Cardiac atrium fibroblast (primary cell): ENCODE results near the gene FBXO46. TPM values are rescaled to one million over a fixed set of nuclear protein-coding genes. Genes with fewer than 3 reads are reported as not detected.

Experiments
- total RNA-seq: library from RNA; depleted of rRNA; stranded (reverse); fragments of >200 nt; gene quantifications from 2 replicates; pipeline ENCODE4 v1.2.3, GENCODE V29; 2015

The FBXO46 gene, protein sequence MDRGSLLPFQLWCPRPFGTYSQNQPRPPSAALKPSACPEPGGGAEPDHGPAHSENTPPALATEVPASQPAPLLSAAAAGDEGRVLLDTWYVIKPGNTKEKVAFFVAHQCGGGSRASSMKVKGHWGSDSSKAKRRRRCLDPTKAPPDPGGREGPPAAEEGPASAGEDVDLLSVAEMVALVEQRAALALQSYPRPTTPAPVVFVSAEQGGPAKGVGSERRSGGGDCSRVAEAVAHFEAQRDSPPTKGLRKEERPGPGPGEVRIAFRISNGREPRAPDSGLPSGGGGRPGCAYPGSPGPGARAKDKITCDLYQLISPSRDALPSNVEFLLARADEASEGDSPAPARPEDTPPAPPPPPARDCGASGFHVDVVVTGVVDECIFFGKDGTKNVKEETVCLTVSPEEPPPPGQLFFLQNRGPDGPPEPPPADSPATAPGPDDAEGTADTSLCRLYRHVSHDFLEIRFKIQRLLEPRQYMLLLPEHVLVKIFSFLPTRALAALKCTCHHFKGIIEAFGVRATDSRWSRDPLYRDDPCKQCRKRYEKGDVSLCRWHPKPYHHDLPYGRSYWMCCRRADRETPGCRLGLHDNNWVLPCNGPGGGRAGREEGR
- total RNA-seq, result 7.1 and 8.1 TPM in 2 replicates

DNA sequence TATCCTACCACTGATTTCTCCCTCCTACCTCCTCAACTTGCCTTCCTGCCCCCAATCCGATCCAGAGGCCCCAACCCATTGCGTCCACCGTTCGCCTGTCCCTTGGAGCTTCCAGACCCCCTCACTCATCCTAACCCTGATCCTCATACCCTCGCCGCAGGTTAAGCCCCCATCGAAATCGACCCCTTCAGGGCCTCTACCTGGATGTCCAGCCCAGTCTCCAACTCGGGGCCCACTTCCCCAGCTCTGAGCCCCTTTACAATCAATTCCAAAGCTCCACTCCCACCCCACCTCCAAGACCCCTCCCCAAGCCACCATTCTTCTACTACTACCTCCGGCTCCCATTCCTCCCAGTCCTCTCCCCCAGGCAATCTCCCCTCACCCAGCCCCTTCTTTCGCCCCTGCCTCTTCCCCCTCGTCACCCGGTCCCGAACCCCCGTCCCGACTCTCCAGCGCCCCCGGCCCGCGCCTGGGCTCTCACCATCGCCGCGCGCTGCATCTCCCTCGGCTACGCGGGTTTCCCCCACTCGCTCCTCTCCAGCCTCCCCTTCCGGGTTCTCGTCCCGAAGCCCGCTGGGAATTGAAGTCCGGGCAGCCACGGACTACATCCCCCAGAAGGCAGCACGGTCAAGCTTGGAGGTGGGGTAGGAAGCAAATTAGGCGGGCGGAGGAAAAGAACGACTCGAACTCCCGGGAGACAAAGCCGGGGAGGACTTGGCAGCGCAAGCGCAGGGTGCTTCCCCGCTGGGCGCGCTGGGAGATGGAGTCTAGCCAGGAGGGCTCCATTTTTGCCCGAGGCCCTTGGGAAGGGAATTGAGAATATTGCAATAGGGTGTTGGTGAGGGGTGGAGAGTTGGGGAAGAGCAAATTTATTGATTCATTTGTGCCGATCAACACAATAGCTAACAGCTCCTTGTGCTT is at the start of gene FBXO46:
Gene FBXO46 (minus strand): TSS at position 529 of the 921 bp plus-strand sequence. CDS start 17,401 bp downstream, outside the sequence.

DNA sequence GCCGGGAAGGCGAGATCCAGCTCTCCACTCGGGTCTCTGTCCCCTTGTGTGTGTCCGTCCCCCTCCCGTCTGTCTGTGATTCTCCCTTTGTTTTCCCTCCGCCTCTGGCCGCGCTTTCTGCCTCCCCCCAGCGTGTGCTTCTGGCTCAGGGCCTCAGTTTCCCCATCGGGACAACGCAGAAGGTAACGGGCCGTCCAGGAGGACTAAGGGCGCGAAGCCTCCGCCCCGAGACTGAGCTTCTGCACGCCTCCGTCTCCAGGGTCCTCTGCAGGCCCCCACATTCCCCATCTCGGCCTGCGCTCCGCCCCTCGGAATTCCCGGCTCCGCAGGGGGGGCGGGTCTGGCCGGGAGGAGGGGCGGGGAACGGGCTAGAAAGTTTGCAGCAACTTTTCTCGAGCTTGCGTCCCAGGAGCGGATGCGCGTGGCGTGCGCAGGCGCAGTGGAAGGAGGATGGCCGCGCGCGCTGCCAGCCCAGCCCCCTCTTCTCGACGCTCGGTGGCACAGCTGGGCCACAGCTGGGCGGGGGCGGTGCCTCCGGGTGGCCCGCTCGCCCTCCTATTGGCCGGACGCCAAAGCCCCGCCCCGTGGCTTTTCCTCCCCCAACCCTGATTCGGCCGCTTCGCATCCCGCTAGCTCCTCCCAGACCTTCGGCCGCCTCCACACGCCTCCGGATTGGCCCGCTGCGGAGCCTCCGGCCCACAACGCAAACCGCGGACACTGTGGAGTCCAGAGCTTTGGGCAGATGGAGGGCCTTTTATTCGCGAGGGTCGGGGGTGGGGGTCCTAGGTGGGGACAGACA is 38.5 kb upstream of the FBXO46 start, which contains the start of gene SIX5:
Gene SIX5 (minus strand): TSS at position 269 of the 799 bp plus-strand sequence. CDS start 408 bp downstream, outside the sequence.

DNA sequence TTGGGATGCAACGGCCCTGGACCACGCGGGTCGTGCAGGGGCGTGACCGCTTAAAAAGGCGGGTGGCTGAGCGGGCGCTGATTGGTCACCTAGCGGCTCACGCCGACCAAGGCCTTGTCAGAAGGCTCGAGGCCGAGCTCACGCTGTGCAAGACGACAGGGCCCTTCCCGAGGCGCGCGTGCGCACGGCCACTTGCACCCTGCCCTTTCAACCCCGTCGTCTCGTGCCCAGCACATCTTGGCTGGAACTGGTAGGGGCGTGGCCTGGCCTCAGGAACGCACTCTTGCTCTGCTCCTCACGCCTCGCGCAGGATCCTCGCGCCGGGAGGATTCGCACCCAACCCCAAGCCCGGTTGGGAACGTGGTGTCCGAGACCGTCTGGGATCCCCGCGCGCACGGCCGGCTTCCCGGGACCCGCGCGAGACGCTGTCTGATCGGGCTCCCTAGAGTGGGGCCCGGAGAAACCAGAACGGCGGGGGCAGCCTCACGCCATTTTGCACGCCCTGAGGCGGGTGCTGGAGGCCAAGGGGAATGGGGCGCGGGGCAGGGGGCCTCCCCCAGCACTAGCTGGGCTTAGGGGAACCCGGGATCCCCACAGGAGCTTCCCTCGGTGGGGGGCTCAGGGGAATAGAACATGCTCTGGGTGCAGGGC is 2.6 kb upstream of the FBXO46 start, which contains the start of gene MEIOSIN:
Gene MEIOSIN (plus strand): TSS at position 280 of the 651 bp plus-strand sequence. CDS start 1,938 bp downstream, outside the sequence.

DNA sequence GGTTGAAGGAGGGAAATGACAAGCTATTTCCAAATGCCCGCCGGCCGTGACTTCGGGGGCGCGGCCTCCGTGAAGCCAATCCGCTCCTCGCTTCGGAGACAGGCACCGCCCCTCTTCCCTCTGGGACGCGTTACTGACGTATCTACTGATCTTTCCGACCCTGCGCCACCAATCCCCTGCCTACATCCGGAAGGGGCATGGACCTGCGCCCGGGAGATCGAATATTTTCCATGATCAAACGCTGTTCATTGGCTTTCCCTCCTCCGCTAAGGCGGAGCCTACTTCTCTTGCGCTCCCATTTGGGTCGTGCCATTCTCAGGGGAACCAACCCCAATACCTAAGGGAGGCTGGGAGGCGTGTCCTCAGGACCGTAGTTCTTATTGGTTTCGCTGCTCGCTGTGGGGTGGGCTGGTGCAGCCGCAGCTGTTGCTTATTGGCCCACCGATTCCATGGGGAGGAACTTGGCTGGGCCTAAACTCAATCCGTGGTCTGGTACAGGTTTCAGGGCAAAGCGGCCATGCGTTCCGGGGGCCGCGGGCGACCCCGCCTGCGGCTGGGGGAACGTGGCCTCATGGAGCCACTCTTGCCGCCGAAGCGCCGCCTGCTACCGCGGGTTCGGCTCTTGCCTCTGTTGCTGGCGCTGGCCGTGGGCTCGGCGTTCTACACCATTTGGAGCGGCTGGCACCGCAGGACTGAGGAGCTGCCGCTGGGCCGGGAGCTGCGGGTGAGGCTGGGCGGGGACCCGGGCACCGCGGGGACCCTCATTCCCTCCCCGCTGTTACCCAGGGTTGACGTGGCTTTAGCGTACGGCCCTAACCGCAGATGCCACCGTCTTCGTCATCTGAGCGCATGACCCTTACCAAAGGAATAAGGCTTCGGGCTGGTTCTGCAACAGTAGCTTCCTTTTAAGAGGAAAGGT is 38.2 kb downstream of the FBXO46 start, which contains the start of gene QPCTL:
Gene QPCTL (plus strand): TSS at position 480 of the 919 bp plus-strand sequence. CDS start 38 bp downstream, at position 518.

DNA sequence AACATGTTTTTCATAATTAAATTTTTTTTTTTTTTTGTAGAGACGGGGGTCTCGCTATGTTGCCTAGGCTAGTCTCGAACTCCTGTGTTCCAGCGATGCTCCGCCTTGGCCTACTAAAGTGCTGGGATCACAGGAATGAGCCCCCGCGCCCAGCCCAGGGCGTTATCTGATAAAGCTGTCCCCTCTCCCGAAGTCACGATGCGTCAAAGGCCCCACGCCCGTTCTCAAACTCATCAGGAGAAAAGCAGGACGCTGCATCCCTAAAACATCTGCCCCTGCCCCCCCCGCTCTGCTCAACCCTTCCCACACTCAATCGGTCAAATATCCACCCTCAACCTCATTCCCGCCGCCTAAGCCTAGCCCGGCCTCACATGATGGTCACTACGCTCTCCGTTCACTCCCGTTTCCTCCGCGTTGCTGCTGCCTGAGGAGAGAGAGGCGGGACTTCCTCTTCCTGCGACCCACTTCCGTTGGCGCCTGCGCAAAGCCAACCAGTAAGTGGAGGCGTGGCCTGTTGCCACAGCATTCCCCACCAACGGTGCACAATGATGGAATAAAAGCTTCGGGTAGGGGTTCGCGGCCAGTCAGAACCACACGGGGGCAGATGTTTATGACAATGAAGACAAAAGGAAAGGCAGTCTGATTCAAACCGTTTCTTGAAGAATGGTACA is 39.0 kb downstream of the FBXO46 start, which contains the start of gene SNRPD2:
Gene SNRPD2 (minus strand): TSS at position 438 of the 671 bp plus-strand sequence. CDS start 65 bp downstream, at position 373.

DNA sequence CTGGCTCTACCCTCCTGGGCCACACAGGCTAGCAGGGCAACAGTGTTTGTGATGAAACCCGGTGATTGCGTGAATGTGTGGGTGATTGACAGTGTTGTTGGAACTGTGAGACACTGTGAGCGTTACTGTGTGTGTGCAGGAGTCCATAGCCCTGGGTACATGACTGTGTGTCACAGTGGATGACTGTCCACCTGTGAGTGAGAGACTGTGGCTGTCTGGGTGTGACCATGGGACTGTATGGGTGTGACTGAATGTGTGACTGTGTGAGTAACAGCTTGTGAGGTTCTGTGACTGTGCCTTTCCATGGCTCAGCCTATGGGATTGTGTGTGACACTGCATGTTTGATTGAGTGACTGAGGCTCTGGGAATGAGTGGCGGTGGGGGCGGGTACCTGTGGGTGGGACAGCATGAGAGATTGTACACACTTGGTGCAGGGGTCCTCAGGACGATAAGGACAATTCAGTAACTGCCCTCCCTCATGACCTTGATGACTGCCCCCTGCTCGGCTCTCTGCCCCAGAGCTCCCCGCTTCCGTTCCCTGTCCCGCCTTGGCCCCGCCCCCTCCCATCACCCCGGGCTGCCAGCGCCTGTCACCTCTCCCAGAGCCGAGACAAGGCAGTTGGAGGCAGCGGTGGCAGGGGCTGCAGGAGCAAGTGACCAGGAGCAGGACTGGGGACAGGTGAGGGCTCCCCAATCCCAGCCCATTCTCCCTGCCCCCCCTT is 62.9 kb downstream of the FBXO46 start, which contains the start of gene GIPR:
Gene GIPR (plus strand): TSS at position 602 of the 722 bp plus-strand sequence. CDS start 1,300 bp downstream, outside the sequence.

Other genes with a start within 250 kb of the FBXO46 start
- 16.4 and 17.3 TPM in 2 replicates for gene RTN2, start 233.8 kb downstream of the FBXO46 start, total RNA-seq
- 0.16 and 0.72 TPM in 2 replicates for gene PPM1N, start 232.5 kb downstream of the FBXO46 start, total RNA-seq
- gene VASP, start 223.4 kb downstream of the FBXO46 start, total RNA-seq, result 95.6 and 146 TPM in 2 replicates
- 6.5 and 12.1 TPM in 2 replicates for gene OPA3, start 146.1 kb downstream of the FBXO46 start, total RNA-seq
- gene GPR4, start 128.7 kb downstream of the FBXO46 start, total RNA-seq, result 2.7 and 5.2 TPM in 2 replicates
- 16.8 and 18.8 TPM in 2 replicates for gene EML2, start 91.5 kb downstream of the FBXO46 start, total RNA-seq
- under 0.01 and 0.49 TPM in 2 replicates for gene GIPR, start 62.7 kb downstream of the FBXO46 start, total RNA-seq
- gene SNRPD2, start 38.9 kb downstream of the FBXO46 start, total RNA-seq, result 260 and 275 TPM in 2 replicates
- gene QPCTL, start 38.2 kb downstream of the FBXO46 start, total RNA-seq, result 18.2 and 19.3 TPM in 2 replicates
- gene MEIOSIN, start 2.5 kb upstream of the FBXO46 start, total RNA-seq, result not detected in 2 replicates
- gene SIX5, start 38.4 kb upstream of the FBXO46 start, total RNA-seq, result 19.6 and 20.0 TPM in 2 replicates
- 12.0 and 21.7 TPM in 2 replicates for gene DMPK, start 51.6 kb upstream of the FBXO46 start, total RNA-seq
- 25.1 and 30.5 TPM in 2 replicates for gene DMWD, start 61.9 kb upstream of the FBXO46 start, total RNA-seq
- not detected in 2 replicates for gene RSPH6A, start 84.4 kb upstream of the FBXO46 start, total RNA-seq
- 30.7 and 33.9 TPM in 2 replicates for gene SYMPK, start 132.3 kb upstream of the FBXO46 start, total RNA-seq
- not detected in 2 replicates for gene FOXA3, start 133.4 kb upstream of the FBXO46 start, total RNA-seq
- 24.0 and 28.4 TPM in 2 replicates for gene IRF2BP1, start 155.2 kb upstream of the FBXO46 start, total RNA-seq
- 1.6 and 2.1 TPM in 2 replicates for gene MYPOP, start 171.7 kb upstream of the FBXO46 start, total RNA-seq
- gene NANOS2, start 183.9 kb upstream of the FBXO46 start, total RNA-seq, result not detected in 2 replicates
- gene NOVA2, start 243.0 kb upstream of the FBXO46 start, total RNA-seq, result 0.32 and 0.90 TPM in 2 replicates